ENCODE measurements around the gene PAQR6.

DNA sequence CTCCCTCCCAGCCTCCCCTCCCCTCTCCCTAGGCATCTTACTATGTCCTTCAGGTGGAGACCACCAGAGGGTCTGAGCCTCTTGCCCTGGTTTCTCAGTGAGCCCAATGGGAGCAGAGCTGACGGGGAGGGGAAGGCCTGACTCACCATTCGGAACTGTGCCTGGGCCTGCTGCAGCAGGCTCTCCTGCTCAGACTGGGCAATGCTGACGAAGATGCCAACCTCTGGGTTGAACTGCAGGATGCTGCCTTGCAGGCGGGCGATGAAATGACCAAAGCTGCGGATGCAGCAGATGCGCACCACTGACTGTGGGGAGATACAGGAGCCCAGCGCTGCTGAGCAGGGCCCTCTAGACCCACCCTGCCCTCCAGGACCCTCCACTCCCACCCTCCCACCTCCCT lies 11.0 kb upstream of the PAQR6 start:
- TF ChIP-seq, protein P1, sequence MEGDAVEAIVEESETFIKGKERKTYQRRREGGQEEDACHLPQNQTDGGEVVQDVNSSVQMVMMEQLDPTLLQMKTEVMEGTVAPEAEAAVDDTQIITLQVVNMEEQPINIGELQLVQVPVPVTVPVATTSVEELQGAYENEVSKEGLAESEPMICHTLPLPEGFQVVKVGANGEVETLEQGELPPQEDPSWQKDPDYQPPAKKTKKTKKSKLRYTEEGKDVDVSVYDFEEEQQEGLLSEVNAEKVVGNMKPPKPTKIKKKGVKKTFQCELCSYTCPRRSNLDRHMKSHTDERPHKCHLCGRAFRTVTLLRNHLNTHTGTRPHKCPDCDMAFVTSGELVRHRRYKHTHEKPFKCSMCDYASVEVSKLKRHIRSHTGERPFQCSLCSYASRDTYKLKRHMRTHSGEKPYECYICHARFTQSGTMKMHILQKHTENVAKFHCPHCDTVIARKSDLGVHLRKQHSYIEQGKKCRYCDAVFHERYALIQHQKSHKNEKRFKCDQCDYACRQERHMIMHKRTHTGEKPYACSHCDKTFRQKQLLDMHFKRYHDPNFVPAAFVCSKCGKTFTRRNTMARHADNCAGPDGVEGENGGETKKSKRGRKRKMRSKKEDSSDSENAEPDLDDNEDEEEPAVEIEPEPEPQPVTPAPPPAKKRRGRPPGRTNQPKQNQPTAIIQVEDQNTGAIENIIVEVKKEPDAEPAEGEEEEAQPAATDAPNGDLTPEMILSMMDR (IDR thresholded peaks at IDR 0.05), result no peak
- no peak for TF ChIP-seq ZFX (IDR thresholded peaks at IDR 0.05; ENCODE audit: borderline replicate concordance)

All from 22Rv1 (cell line).